ENCODE results near the gene MUC12. TPM values are rescaled to one million over a fixed set of nuclear protein-coding genes. Genes with fewer than 3 reads are reported as not detected.
"Not testable (repeated sequence)": the region's sequence is repeated elsewhere in the genome, so short reads cannot be mapped to it uniquely, and the experiment has no call there.

Gene MUC12
- total and polyA plus RNA-seq, 9 of the 15 experiments (the other 6 are each of a cell fraction or from before 2014, with no cell fraction given) = 0.23 to 1.2 (median 0.79) TPM; not detected in 1

DNA sequence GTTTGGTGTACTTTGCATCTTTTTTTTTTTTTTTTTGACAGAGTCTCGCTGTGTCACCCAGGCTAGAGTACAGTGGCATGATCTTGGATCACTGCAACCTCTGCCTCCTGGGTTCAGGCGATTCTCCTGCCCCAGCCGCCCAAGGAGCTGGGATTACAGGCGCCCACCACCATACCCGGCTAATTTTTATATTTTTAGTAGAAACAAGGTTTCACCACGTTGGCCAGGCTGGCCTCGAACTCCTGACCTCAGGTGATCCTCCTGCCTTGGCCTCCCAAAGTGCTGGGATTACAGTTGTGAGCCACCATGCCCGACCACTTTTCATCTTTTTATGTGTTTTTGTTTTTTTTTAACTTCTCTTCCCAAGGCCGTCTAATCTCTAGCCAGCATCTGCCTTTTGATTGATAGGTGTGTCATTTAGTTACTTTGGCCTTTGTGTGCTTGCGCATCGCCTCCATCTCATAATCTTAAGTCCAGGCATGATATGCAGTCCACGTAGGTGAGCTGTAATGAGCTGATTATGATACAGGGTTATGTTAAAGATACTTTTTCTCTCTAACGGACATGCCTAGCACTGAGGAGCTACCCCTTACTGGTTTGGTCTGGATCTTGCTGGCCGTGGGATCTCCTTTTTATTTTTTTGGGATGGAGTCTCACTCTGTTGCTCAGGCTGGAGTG, 15.0 kb downstream of the MUC12 start:
- H3K36me3 ChIP-seq (ENCODE audit: control insufficient read depth, insufficient read depth, low read length); H3K27ac ChIP-seq (ENCODE audit: extremely low read depth, low read depth, low read length); H3K9me3 ChIP-seq (replicated peaks; ENCODE audit: control insufficient read depth, insufficient read depth, low read depth, low read length); H3K4me1 ChIP-seq (replicated peaks in 1 of 2; ENCODE audit: control insufficient read depth in 2 of 2, insufficient read depth in 2 of 2, low read length in 2 of 2); CTCF ChIA-PET (ENCODE audit: low intra/inter-chr PET ratio); H3K9me1 ChIP-seq (ENCODE audit: control insufficient read depth, insufficient read depth, low read length); H3K79me2 ChIP-seq (ENCODE audit: control insufficient read depth, insufficient read depth, low read length); H3K4me3 ChIP-seq; BruUV-seq (replicated peaks); H3K9ac ChIP-seq (ENCODE audit: insufficient read depth in 1 of 2, low read depth in 2 of 2, low read length in 2 of 2); FAIRE-seq; intact Hi-C loops (cut with micrococcal nuclease); H2AFZ ChIP-seq (ENCODE audit: low read depth, low read length); in situ Hi-C loops (cut with MboI); H4K20me1 ChIP-seq (replicated peaks; ENCODE audit: control insufficient read depth, insufficient read depth, low read length): not testable (repeated sequence)
- Histone ChIP-seq H3K27me3 (ENCODE audit: control insufficient read depth in 2 of 2, insufficient read depth in 2 of 2, low read length in 2 of 2) (peaks cover 15 to 38% of the 10 kb centered on the region in 2 experiments), H3K4me2 (ENCODE audit: insufficient read depth, low read length) (peak overlapping the region; percentile 17; the same call in 1 of the 2 replicates)
- WGBS (ENCODE audit: insufficient coverage, low coverage, missing lambda C conversion rate) = under 1% methylated on average over 13 of the region's 14 CpGs
- DNase-seq (ENCODE audit: extremely low read depth in 1 of 4, low spot score in 3 of 4) (peak in 2 of 4 experiments; percentile 14 to 63), ATAC-seq (peak; percentile 82)
- POLR2A ChIA-PET = interaction anchor here (0.6 kb wide), 1 partner anchor 33 kb away, joined by 3 read pairs; no protein-coding TSS in a partner anchor
- TF ChIP-seq NCOR1 (IDR thresholded peaks at IDR 0.05) = peak; percentile 76
- peak; percentile 65 for TF ChIP-seq CREM (IDR thresholded peaks at IDR 0.05; ENCODE audit: low read depth)
- peak; percentile 19 for TF ChIP-seq TAF1 (IDR thresholded peaks at IDR 0.05; ENCODE audit: control insufficient read depth, extremely low read depth, insufficient read depth, low read length, severe bottlenecking)
- peak; percentile 61 for TF ChIP-seq NFIC (IDR thresholded peaks at IDR 0.05)
- peak; percentile 73 for TF ChIP-seq LEF1 (IDR thresholded peaks at IDR 0.05)
- 0 out of 2 replicates have a peak, but pooled peaks have one; percentile 44 for TF ChIP-seq GATAD2A (IDR thresholded peaks at IDR 0.05)
- TF ChIP-seq NBN (IDR thresholded peaks at IDR 0.05; ENCODE audit: low read depth) = peak; percentile 65
- TF ChIP-seq CTBP1 (IDR thresholded peaks at IDR 0.05; ENCODE audit: borderline replicate concordance) = peak; percentile 69
- peak; percentile 49 to 58; a peak in 2 of 4 replicates for TF ChIP-seq KDM1A (IDR thresholded peaks at IDR 0.05)
- peak; percentile 76 for TF ChIP-seq POLR2AphosphoS5 (IDR thresholded peaks at IDR 0.05; ENCODE audit: control insufficient read depth, insufficient read depth, low read depth, low read length)
- TF ChIP-seq, protein P1, sequence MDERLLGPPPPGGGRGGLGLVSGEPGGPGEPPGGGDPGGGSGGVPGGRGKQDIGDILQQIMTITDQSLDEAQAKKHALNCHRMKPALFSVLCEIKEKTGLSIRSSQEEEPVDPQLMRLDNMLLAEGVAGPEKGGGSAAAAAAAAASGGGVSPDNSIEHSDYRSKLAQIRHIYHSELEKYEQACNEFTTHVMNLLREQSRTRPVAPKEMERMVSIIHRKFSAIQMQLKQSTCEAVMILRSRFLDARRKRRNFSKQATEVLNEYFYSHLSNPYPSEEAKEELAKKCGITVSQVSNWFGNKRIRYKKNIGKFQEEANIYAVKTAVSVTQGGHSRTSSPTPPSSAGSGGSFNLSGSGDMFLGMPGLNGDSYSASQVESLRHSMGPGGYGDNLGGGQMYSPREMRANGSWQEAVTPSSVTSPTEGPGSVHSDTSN (CRISPR knock-in tag; IDR thresholded peaks at IDR 0.05; ENCODE audit: low read depth) = peak; percentile 63
- TF ChIP-seq, protein P1 (tag; conservative IDR thresholded peaks at IDR 0.05; ENCODE audit: low read depth) = peak; percentile 93

Measured in K562 (cell line).